ENCODE data around the gene MSANTD7.

DNA sequence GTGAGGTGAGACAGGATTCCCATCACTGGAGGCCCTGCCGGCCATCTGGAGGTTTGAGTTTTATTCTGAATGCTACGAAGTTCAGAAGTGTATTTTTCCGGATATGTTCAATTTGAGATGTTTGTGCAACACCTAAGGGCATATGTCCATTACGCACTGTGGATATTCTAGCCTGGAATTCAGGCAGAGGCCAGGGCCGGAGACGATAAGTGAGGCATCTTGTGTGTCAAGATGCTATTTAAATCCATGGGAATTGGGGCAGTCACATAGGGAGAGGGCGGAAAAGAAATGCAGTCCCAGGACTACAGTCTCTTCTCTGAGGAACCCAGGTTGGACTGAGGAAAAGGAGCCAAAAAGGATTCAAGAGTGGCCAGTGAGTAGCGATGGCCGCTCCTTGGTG lies 38.7 kb downstream of the MSANTD7 start:
- no peak for TF ChIP-seq CTCF (IDR thresholded peaks at IDR 0.05)
- no peak for TF ChIP-seq TCF7 (CRISPR knock-in tag; IDR thresholded peaks at IDR 0.05; ENCODE audit: low read depth)
- TF ChIP-seq, protein P1, sequence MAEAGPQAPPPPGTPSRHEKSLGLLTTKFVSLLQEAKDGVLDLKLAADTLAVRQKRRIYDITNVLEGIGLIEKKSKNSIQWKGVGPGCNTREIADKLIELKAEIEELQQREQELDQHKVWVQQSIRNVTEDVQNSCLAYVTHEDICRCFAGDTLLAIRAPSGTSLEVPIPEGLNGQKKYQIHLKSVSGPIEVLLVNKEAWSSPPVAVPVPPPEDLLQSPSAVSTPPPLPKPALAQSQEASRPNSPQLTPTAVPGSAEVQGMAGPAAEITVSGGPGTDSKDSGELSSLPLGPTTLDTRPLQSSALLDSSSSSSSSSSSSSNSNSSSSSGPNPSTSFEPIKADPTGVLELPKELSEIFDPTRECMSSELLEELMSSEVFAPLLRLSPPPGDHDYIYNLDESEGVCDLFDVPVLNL (CRISPR knock-in tag; IDR thresholded peaks at IDR 0.05; ENCODE audit: borderline replicate concordance, low read depth), result no peak
- no peak for TF ChIP-seq FOXP1 (CRISPR knock-in tag; IDR thresholded peaks at IDR 0.05; ENCODE audit: borderline replicate concordance)
- TF ChIP-seq, protein P2, sequence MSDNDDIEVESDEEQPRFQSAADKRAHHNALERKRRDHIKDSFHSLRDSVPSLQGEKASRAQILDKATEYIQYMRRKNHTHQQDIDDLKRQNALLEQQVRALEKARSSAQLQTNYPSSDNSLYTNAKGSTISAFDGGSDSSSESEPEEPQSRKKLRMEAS (CRISPR knock-in tag; IDR thresholded peaks at IDR 0.05), result no peak
- TF ChIP-seq ZNF138 (CRISPR knock-in tag; conservative IDR thresholded peaks at IDR 0.05), result no peak
- TF ChIP-seq USF1 (CRISPR knock-in tag; IDR thresholded peaks at IDR 0.05), result no peak
